Hematopoietic multipotent progenitor cell treated with erythropoietin and hydrocortisone succinate and interleukin-3 and kit ligand, for 6 days (in vitro differentiated cells): Measurements from ENCODE around the gene UBN2.

Experiments
- DNase-seq: peaks from one replicate; pipeline ENCODE4 v3.0.0-alpha.2; 2015

Gene UBN2

GRCh38 chr7:139232904-139233303, 1.9 kb downstream of the UBN2 start:
- DNase-seq: no peak

DNA sequence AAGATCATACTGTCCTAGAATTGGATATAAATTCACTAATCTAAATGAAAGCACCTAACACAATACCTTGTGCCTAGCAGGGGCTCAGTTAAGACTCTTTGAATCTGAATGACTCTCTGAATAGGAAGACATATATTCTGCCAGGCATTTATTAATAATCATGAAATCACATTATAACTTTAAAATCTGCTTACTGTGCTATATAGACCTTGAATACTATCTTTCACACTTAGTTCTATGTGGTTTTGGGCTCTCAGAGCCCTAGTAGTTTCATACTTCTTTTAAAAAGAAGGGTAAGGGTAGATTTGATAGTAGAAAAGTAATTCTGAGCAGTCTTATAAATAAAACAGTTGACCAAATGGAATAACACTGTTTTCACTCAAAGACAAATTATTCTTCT, 10.2 kb downstream of the UBN2 start:
- no peak for DNase-seq

DNA sequence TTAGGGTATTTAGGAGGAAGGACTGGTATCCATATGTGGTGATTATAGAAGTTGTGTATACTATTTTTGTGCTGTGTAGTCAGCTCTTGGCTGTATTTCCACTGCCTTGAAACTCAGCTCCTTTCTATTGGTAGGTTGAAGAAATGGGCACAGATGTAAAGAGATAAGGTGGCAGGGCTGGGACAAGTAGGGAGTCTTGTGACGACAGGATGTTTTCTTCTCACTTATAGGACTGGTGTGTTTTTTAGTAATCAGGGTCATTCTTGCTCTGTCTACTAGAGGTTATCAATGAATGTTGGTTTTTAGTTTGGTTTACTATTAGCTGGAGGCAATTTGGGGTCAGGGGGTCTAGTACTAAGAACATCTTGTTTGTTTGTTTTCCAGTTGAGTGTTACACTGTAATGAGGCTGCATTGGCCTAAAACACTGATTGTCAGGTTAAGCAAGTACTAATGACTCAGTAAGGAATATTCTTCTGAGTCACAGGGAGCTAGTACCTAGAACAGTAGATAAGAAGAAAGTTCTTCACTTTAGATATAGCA, 11.8 kb downstream of the UBN2 start:
- DNase-seq: peak; percentile 66

- DNase-seq: no peak
Measured at GRCh38 chr7:139245401-139245800, 14.4 kb downstream of the UBN2 start.

DNA sequence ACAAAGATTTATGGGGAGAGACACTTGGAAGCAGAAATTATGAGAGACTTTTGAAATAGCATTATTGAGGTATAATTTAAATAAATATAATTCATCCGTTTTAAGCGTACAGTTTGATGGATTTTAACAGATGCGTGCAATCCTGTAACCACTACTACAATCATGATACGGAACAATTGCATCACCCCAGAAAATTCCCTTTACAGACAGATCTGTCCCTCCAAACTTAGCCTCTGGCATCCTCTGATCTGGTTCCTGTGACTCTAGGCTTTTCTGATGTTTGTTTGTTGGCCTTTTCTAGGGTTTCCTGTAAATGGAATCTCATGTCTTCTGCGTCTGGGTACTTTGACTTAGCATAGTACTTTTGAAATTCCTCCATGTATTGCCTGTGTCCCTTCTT, 15.5 kb downstream of the UBN2 start:
- DNase-seq: no peak

DNA sequence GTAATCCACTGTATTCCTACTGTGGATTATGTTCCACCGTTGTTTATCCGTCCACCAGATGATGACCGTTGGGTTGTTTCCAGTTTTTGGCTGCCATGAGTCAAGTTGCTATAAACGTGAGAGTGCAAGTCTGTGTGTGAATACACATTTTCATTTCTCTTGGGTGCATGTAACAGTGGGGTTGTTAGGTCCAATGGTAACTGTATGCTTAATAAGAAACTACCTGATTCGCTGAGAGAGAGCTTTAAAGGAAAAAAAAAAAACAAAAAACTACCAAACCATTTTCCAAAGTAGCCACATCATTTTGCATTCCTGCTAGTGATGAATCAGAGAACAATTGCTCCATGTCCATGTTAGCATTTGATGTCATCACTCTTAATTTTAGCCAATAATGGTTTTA, 15.9 kb downstream of the UBN2 start:
- DNase-seq: no peak

DNA sequence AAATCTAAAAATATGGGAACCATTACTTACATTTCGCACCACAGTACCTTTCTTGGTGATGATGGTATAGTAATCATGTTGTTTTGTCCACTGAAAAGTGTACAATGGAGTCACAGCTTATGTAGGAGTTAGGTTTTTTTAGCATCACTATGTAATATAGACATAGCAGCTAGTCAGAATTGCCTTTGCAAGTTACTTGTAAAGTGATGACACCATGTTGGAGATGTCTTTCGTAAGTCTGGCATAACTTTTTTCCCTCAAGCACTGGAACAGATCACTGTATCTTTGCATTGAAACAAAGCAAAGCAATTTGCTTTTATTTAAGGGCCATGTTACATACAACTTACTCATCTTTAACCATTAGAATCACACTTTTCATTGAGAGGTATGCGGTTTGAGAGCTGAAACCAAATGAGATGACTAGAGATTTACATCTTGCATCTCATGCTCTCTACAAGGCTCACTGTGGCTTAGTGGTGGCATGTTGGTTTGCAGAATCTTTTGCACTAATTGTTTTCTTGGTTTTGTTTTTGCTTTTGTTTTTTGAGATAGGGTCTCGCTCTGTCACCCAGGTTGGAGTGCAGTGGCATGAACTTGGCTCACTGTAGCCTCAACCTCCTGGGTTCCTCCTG, 18.3 kb downstream of the UBN2 start:
- DNase-seq: no peak

DNA sequence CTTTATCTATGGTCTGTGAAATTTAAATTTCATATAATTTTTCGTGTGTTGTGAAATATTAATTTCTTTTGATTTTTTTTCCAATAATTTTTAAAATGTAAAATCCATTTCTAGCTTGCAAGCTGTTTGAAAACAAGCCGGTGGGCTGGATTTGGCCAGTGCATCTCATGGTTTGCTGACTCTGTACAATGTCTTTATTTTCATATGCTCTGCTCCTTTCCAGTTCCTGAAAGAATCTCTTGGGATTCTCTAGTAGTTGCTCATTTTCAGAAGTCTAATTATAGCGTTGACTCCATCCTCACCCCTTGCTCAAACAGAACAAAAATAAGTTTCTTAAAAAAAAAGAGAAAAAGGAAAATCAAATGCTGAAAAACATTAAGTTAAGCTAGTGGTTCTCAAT, 21.4 kb downstream of the UBN2 start:
- DNase-seq: no peak

DNA sequence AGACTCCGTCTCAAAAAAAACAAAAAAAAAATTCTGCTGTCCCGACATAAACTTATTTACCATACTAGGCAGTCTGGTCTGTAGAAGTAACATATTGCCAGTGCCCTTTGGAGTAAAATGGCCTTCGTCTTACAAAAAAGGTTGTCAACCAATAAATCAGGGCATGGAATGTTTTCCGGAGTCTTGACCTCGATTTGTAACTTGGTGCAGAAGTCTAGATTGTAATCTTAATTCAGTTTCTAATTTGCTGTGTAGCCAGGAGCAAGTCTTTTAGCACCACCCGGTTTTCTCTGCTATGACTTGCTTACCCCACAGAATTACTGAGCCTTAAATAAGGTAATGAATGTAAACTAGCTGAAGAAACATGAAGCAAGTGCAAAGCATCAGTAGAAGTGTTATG, 23.2 kb downstream of the UBN2 start:
- no peak for DNase-seq

- DNase-seq: no peak
Measured at GRCh38 chr7:139254728-139255127, 23.7 kb downstream of the UBN2 start.

GRCh38 chr7:139255290-139255689, 24.3 kb downstream of the UBN2 start:
- peak; percentile 24 for DNase-seq

DNA sequence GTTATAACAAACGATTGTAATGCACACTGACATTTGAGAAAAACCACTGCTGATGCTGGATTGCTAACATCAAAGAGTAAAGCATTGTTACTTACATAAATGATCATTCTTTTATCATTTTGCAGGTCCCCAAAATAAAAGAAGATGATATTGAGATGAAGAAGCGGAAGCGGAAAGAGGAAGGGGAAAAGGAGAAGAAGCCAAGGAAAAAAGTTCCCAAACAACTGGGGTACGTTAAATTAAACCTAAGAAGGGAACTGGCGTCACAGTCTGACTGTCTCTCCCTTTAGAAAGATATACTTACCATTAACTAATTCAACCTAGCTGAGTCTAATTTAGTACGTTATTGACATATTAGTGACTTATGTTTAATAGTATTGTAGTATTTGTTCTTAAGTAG, 28.1 kb downstream of the UBN2 start:
- DNase-seq: no peak

DNA sequence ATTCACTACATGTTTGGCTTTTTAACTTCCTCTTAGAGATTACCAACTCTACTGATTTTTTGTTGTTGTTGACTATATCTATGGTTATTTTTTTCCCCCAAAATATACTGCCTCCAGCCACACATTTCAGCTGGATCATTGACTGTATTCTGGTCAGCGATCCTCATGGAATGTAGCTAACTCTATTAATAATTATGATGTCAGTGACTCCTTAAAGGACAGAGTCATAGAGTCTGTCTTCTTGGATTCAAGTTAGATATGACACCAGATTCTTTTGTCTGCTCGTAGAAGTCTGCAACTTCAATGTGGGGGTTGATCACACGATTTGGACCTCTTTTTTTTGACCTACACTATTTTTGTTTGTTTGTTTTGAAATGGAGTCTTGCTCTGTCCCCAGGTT, 33.2 kb downstream of the UBN2 start:
- DNase-seq: no peak

DNA sequence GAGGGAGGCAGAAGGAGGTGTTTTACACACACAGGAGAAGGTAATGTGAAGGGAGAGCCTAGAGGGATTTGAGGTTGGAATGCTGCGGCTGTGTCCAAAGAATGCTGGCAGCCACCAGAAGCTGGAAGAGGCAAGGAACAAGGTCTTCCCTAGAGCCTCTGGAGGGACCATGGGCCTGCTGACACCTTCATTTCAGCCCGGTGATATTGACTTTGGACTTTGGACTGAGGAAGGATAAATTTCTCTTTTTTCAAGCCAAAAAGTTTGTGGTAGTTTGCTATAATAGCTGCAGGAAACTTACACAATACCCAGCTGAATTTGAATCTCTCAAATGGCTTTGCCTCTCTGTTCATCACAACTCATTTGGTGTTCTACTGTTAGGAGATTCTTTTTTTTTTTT, 34.6 kb downstream of the UBN2 start:
- DNase-seq: no peak

GRCh38 chr7:139271718-139272628, 40.9 kb downstream of the UBN2 start:
- DNase-seq: no peak

DNA sequence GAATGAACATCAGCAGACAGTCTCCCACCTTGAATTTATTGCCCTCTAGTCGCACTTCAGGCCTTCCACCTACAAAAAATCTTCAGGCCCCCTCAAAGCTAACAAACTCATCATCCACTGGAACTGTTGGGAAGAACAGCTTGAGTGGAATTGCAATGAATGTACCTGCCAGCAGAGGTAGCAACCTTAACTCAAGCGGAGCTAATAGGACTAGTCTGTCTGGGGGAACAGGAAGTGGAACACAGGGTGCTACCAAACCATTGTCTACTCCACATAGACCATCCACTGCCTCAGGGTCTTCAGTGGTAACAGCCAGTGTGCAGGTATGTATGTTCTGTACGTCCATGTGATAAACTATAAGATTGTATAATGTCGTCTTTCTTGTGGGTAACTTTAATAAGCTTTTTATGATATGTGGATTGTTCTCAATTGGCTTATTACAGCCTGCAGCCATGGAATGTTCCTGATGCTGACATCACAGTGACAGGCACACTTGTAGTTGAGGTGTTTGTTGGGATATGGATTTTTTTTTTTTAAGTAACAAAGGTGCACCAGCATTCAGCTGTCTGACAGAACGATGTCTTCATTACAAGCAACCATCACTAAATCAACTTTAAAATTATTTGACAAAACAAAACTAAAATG, 53.3 kb downstream of the UBN2 start:
- no peak for DNase-seq

DNA sequence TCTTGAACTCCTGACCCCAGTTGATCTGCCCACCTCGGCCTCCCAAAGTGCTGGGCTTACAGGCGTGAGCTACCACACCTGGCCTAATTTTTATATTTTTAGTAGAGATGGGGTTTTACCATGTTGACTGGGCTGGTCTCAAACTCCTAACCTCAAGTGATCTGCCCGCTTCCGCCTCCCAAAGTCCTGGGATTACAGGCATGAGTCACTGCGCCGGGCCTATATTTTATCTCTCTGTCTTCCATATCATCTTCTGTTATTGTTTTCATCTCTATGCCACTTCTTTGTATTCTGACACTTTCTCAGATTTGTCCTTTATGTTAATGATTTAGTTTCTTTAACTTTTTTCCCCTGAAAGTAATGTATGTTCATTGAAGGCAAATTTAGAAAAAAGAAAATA, 55.1 kb downstream of the UBN2 start:
- no peak for DNase-seq

GRCh38 chr7:139292821-139293220, 61.8 kb downstream of the UBN2 start:
- DNase-seq: no peak

DNA sequence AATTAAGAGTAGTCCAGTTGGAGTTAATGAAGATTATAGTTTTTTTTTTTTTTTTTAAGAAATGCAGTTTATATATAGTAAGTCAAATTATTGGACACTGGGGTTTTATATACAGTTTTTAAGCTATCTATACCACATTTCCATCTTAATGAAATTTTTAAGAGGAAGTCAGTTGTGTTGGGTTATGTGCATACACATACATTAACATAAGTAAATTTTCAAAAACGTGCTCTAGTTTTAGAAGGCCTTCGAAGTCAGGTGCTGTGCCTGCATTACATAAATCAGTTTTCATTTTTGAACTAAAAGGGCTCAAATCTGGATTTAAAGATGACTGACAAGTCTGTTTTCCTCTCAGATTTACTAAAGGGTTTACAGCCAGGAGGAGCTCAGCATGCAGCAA, 62.5 kb downstream of the UBN2 start:
- no peak for DNase-seq

DNA sequence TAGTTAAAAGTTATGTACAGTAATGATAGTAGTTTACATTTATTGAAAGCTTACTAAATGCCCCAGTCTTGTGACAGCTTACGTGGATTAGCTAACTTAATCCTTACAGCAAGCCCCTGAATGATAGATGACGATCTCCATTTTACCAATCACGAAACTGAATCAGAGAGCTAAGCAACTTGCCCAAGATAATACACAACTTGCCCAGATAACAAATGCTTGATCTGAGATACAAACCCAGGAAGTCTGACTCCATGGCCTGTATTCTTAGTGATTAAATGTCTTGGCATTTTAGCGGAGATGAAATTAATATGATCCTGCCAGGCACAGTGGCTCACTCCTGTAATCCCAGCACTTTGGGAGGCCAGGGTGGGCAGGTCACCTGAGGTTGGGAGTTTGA, 63.2 kb downstream of the UBN2 start:
- peak; percentile 32 for DNase-seq

DNA sequence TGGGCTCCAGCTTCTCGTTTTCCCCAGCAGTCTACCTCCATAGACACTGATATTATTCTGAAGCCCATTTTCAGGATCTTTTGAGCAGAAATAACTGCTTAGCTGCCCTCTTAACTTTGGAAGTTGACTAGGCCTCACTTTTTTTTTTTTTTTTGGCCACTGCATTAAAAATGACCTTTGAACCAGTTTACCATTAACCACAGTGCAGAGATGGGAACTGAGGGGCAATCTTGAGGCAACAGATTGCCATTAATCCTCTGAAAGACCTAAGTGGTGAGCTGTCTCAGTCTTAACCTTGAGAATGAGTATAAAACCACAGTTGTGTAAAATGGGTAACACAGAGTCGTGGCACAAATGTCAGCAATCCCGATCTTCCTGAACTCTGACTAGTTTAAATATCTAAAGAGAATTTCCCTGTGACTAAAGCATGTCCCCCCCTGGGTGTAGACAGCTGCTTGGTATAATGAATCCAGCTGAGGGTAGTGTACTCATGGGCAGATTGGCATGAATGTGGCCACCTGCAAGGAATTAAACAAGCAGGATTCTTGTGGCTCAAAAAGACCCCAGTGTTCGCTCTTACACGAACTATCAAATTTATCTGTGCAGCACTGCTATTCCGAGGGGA, 64.0 kb downstream of the UBN2 start:
- no peak for DNase-seq

DNA sequence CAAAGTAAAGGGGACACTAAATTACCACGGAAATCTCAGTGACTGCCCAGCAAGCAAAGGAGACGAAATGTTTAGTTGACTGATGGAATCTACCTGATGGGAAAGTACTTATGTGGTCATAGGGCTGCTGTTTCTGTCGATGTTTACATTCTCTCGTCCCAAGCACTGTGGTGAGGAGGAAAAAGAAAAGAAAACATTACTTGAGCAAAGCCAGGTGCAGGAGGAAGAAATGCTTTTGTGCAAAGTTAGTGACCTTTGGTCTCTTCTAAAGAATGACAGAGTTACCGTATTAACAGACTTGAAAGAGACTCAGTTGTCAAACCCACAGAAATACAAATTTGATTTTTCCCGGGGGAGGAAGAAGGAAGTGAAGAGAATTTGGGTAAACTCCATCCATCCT, 66.8 kb downstream of the UBN2 start:
- no peak for DNase-seq

DNA sequence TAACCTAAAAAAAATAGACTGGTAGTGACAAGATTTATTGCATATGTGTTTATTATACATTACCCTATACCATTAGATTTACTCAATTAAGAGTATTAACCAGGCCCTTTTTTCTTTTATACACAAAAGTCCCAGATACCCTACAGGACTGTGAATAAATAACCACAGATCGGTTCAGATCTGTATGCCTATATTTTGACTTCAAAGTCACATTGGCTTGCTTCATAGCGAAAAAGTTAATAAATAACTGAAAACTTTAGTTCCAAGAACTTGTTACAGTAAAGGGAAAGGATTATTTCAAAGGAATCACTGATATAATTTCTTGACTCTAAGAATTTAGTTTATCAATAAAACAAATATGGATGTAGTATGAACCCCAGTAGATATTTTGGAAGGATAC, 68.3 kb downstream of the UBN2 start:
- DNase-seq: no peak
